C4-2B (cell line): ENCODE results near the gene COL4A2.
"Not testable (repeated sequence)": the region's sequence is repeated elsewhere in the genome, so short reads cannot be mapped to it uniquely, and the experiment has no call there.

ENCODE experiments used
- H3K27ac ChIP-seq: fragments of 450-650 bp; 2 replicates; pipeline ENCODE4 v1.5.1; 2017
- ZFX ChIP-seq: fragments of 450-650 bp; IDR thresholded peaks from 2 replicates; pipeline ENCODE4 v1.6.1; 2017
- TF ChIP-seq, protein P1 (sequence below): fragments of 450-650 bp; conservative IDR thresholded peaks from 2 replicates; pipeline ENCODE4 v1.5.1; 2017; ENCODE audit warnings: mild to moderate bottlenecking

Gene COL4A2

DNA sequence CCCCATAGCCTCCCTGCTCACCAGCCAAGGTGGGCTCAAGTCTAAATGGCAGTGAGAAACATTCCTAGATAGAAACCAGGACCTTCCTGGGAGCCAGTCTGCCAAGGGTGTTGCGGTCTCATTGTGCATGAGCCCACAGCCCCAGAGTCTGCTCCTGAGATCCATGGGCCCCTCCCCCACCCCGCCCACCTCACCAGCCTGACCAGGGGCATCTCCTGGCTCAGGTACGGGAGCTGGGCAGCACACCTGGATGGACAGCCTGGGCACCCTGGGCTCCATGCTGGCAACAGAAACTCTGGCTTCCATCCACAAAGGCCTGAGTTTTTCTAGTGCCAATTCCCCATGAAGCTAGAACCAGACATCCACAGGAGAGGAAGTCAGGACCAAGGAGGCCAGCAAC, 188.8 kb downstream of the COL4A2 start:
- H3K27ac ChIP-seq, result no peak overlapping the region
- TF ChIP-seq, protein P1, sequence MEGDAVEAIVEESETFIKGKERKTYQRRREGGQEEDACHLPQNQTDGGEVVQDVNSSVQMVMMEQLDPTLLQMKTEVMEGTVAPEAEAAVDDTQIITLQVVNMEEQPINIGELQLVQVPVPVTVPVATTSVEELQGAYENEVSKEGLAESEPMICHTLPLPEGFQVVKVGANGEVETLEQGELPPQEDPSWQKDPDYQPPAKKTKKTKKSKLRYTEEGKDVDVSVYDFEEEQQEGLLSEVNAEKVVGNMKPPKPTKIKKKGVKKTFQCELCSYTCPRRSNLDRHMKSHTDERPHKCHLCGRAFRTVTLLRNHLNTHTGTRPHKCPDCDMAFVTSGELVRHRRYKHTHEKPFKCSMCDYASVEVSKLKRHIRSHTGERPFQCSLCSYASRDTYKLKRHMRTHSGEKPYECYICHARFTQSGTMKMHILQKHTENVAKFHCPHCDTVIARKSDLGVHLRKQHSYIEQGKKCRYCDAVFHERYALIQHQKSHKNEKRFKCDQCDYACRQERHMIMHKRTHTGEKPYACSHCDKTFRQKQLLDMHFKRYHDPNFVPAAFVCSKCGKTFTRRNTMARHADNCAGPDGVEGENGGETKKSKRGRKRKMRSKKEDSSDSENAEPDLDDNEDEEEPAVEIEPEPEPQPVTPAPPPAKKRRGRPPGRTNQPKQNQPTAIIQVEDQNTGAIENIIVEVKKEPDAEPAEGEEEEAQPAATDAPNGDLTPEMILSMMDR, result no peak

DNA sequence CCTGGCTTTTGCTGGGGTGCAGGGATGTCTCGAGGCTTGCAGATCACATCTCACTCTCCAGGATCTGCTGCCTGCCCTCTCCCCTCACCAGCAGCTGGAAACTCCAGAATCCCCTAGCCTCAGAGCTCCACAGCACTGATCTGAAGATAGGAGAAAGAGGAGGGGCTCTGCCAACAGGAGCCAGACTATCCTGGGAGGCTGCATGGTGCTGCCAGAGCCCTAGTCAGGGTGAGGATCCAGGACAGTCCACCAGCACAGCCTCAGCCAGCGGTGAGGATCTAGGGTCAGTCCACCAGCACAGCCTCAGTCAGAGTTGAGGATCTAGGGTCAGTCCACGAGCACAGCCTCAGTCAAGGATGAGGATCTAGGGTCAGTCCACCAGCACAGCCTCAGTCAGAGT, 189.2 kb downstream of the COL4A2 start:
- H3K27ac ChIP-seq, result no peak overlapping the region
- TF ChIP-seq ZFX, result no peak
- TF ChIP-seq, protein P1, result no peak

DNA sequence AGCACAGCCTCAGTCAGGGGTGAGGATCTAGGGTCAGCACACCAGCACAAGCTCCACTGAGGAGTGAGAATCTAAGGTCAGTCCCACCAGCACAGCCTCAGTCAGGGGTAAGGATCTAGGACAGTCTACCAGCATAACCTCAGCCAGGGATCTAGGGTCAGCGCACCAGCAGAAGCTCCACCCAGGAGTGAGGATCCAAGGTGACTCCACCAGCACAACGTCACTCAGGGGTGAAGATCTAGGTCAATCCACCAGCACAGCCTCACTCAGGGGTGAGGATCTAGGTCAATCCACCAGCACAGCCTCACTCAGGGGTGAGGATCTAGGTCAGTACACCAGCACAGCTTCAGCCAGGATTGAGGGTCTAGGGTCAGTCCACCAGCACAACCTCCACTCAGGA, 189.9 kb downstream of the COL4A2 start:
- no peak overlapping the region for H3K27ac ChIP-seq
- TF ChIP-seq ZFX, result no peak
- TF ChIP-seq, protein P1, result no peak

DNA sequence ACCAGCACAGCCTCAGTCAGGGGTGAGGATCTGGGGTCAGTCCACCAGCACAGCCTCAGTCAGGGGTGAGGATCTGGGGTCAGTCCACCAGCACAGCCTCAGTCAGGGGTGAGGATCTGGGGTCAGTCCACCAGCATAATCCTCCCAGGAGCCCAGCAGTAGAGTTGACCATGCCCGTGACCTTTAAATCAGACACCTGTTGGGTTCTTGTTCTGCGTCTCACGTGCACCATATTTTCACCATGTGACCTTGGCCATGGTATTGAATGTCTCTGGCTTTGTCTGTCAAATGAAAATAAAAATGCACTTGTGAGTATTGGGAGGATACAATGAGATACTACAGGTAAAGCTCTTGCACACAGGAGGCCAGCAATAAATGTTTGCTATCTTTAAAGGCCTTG, 190.8 kb downstream of the COL4A2 start:
- not testable (repeated sequence) for H3K27ac ChIP-seq

DNA sequence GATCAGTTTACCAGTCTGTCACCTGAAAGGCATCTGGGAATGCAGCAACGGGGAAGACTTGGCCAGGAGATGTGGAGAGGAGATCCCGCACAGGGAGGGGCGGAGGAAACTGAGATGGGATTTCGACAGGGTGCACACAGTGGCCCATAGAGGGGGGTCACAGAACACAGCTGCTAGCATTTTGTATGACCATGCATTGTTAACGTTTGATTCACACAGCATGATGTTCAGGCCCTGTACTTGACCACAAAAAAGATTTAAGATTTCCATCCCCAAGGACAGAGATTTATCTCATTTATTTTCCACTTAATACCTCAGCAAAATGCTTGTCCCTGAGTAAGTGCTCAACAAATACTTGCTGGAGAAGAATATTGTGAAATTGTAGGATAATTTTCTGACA, 191.2 kb downstream of the COL4A2 start:
- H3K27ac ChIP-seq, result no peak overlapping the region
- TF ChIP-seq, protein P1, result no peak
- TF ChIP-seq ZFX, result no peak

DNA sequence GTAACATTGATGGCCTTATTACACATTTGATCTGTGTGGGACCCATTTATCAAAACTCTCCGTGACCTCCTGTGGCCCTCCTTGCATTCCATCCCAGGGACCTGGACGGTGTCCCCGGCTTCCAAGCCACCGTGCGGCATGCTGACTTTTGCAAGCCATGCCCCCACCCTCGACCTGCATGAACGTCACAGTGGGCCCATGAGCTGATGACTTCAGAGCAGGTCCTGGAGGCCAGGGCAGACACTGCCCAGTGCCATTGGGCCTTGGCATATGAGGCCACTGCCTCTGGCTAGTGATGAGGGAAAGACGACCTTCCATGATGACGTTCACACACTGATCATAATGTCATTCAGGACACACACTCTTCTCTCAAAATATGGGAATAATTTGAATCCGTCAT, 191.7 kb downstream of the COL4A2 start:
- no peak overlapping the region for H3K27ac ChIP-seq
- no peak for TF ChIP-seq ZFX
- TF ChIP-seq, protein P1, result no peak

DNA sequence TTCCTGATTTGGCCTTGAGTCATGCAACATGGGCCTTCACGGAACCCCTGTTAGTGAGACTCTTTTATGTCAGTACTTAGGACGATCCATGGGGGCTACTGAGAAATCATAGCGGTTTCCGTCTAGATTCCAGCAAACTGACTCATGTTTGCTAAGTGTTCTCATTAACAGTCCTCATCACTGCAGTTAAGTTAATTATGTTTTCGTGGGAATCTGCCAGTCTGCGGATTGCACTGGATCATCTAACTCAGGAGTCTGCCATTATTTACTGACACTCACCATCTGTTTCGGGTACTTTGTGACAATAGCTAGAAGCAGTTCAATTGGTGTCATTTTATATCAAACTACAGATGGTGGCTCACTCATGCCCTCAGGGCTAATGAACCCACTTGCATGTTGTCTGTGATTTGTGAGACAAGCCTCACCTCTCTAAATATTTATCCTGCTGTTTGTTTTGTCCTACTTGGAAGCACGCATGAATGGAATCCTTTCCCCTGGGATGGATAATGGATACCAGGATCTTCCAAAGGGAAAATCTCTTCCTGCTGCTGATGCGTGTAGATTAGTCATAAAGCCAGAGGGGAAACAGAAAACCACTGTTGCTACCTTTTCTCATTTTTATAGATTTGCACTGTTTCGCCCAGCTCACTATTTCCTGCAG, 192.7 kb downstream of the COL4A2 start:
- TF ChIP-seq, protein P1, result no peak
- TF ChIP-seq ZFX, result no peak
- no peak overlapping the region for H3K27ac ChIP-seq

DNA sequence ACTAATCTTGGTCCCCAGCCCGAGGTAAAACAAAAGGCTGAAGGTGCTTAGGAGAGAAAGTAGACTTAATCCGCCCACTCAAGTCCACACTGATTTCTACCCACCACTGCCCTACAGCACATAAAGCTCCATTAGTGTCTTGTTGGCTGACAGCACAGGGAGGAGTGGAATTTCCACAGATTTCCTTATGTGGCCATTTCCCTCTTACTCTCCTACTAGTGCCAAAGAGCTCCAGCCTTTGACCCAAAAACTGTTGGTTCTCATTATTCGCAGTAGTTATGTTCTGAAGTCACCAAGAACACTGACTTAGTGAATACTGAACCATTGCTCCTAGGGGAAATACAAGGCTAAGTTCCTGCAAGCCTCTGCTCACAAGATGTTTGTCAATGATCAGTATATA, 193.3 kb downstream of the COL4A2 start:
- H3K27ac ChIP-seq, result no peak overlapping the region
- TF ChIP-seq ZFX, result no peak
- TF ChIP-seq, protein P1, result no peak
